ENCODE measurements around the gene TEX14. TPM values are rescaled to one million over a fixed set of nuclear protein-coding genes. Genes with fewer than 3 reads are reported as not detected.
A peak's percentile ranks its signal among the peaks of the same experiment; 100 is the strongest.

TEX14 gene
- total and polyA plus RNA-seq, 10 of the 15 experiments (the other 5 are each of a cell fraction or from before 2014, with no cell fraction given): 0.15 to 1.3 (median 0.66) TPM

- TF ChIP-seq, protein P1, sequence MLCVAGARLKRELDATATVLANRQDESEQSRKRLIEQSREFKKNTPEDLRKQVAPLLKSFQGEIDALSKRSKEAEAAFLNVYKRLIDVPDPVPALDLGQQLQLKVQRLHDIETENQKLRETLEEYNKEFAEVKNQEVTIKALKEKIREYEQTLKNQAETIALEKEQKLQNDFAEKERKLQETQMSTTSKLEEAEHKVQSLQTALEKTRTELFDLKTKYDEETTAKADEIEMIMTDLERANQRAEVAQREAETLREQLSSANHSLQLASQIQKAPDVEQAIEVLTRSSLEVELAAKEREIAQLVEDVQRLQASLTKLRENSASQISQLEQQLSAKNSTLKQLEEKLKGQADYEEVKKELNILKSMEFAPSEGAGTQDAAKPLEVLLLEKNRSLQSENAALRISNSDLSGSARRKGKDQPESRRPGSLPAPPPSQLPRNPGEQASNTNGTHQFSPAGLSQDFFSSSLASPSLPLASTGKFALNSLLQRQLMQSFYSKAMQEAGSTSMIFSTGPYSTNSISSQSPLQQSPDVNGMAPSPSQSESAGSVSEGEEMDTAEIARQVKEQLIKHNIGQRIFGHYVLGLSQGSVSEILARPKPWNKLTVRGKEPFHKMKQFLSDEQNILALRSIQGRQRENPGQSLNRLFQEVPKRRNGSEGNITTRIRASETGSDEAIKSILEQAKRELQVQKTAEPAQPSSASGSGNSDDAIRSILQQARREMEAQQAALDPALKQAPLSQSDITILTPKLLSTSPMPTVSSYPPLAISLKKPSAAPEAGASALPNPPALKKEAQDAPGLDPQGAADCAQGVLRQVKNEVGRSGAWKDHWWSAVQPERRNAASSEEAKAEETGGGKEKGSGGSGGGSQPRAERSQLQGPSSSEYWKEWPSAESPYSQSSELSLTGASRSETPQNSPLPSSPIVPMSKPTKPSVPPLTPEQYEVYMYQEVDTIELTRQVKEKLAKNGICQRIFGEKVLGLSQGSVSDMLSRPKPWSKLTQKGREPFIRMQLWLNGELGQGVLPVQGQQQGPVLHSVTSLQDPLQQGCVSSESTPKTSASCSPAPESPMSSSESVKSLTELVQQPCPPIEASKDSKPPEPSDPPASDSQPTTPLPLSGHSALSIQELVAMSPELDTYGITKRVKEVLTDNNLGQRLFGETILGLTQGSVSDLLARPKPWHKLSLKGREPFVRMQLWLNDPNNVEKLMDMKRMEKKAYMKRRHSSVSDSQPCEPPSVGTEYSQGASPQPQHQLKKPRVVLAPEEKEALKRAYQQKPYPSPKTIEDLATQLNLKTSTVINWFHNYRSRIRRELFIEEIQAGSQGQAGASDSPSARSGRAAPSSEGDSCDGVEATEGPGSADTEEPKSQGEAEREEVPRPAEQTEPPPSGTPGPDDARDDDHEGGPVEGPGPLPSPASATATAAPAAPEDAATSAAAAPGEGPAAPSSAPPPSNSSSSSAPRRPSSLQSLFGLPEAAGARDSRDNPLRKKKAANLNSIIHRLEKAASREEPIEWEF (IDR thresholded peaks at IDR 0.05; ENCODE audit: insufficient replicate concordance, low read depth, low read length): no peak
- no peak for TF ChIP-seq NRF1 (conservative IDR thresholded peaks at IDR 0.05; ENCODE audit: low read depth, low read length)
- TF ChIP-seq RAD21 (IDR thresholded peaks at IDR 0.05; ENCODE audit: insufficient read depth, low read depth, low read length): no peak
- TF ChIP-seq NFYB (IDR thresholded peaks at IDR 0.05; ENCODE audit: insufficient read depth, low read depth, low read length): no peak
- no peak for TF ChIP-seq ZBTB11 (CRISPR knock-in tag; IDR thresholded peaks at IDR 0.05)
- TF ChIP-seq GABPA (IDR thresholded peaks at IDR 0.05; ENCODE audit: low read depth): no peak; the same call in 1 of the 2 replicates
- TF ChIP-seq, protein P2, sequence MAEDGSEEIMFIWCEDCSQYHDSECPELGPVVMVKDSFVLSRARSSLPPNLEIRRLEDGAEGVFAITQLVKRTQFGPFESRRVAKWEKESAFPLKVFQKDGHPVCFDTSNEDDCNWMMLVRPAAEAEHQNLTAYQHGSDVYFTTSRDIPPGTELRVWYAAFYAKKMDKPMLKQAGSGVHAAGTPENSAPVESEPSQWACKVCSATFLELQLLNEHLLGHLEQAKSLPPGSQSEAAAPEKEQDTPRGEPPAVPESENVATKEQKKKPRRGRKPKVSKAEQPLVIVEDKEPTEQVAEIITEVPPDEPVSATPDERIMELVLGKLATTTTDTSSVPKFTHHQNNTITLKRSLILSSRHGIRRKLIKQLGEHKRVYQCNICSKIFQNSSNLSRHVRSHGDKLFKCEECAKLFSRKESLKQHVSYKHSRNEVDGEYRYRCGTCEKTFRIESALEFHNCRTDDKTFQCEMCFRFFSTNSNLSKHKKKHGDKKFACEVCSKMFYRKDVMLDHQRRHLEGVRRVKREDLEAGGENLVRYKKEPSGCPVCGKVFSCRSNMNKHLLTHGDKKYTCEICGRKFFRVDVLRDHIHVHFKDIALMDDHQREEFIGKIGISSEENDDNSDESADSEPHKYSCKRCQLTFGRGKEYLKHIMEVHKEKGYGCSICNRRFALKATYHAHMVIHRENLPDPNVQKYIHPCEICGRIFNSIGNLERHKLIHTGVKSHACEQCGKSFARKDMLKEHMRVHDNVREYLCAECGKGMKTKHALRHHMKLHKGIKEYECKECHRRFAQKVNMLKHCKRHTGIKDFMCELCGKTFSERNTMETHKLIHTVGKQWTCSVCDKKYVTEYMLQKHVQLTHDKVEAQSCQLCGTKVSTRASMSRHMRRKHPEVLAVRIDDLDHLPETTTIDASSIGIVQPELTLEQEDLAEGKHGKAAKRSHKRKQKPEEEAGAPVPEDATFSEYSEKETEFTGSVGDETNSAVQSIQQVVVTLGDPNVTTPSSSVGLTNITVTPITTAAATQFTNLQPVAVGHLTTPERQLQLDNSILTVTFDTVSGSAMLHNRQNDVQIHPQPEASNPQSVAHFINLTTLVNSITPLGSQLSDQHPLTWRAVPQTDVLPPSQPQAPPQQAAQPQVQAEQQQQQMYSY (CRISPR knock-in tag; IDR thresholded peaks at IDR 0.05): no peak
- TF ChIP-seq NFIC (IDR thresholded peaks at IDR 0.05; ENCODE audit: low read depth, low read length): peak; percentile 89
- TF ChIP-seq RUNX3 (IDR thresholded peaks at IDR 0.05; ENCODE audit: low read length): peak; percentile 93
- peak; percentile 14; the same call in 1 of the 2 replicates for TF ChIP-seq SMARCA5 (IDR thresholded peaks at IDR 0.05)
- TF ChIP-seq FOXM1 (IDR thresholded peaks at IDR 0.05; ENCODE audit: low read depth, low read length): peak; percentile 65
- TF ChIP-seq NR2C2 (IDR thresholded peaks at IDR 0.05; ENCODE audit: borderline replicate concordance, control insufficient read depth, insufficient read length, low read depth): no peak
- peak; percentile 65; the same call in 1 of the 2 replicates for TF ChIP-seq ZNF217 (IDR thresholded peaks at IDR 0.05)
- TF ChIP-seq KLF5 (IDR thresholded peaks at IDR 0.05; ENCODE audit: partially characterized antibody): no peak
- peak; percentile 70 for TF ChIP-seq MEF2B (IDR thresholded peaks at IDR 0.05; ENCODE audit: partially characterized antibody, poor library complexity, severe bottlenecking)
- no peak for TF ChIP-seq ZSCAN29 (IDR thresholded peaks at IDR 0.05)
Observed at GRCh38 chr17:58706351-58707140, 14.7 kb upstream of the TEX14 start (continued).

All from GM12878 (cell line).